Fibroblast of peridontal ligament (primary cell): Measurements from ENCODE around the gene FALEC.
"Not testable (repeated sequence)": the region's sequence is repeated elsewhere in the genome, so short reads cannot be mapped to it uniquely, and the experiment has no call there.

Source experiments
- DNase-seq: peaks from one replicate; pipeline ENCODE4 v3.0.0-alpha.2; 2010; ENCODE audit errors: extremely low read depth

Gene FALEC

GRCh38 chr1:150558761-150559655, 43.5 kb downstream of the FALEC start:
- DNase-seq, result no peak

GRCh38 chr1:150559656-150560010, 44.1 kb downstream of the FALEC start:
- DNase-seq, result no peak

- no peak for DNase-seq
These were observed 44.5 kb downstream of the FALEC start for GRCh38 chr1:150560011-150560438.

GRCh38 chr1:150560576-150561253, 45.2 kb downstream of the FALEC start:
- DNase-seq, result peak; percentile 87

- DNase-seq, result peak; percentile 99
These were observed 45.9 kb downstream of the FALEC start for GRCh38 chr1:150561254-150561973.

GRCh38 chr1:150561974-150562445, 46.5 kb downstream of the FALEC start:
- peak; percentile 93 for DNase-seq

GRCh38 chr1:150562446-150563339, 47.1 kb downstream of the FALEC start:
- DNase-seq, result no peak

- no peak for DNase-seq
These were observed 47.9 kb downstream of the FALEC start for GRCh38 chr1:150563340-150564038.

GRCh38 chr1:150564051-150564991, 48.8 kb downstream of the FALEC start:
- DNase-seq, result peak; percentile 59

- DNase-seq, result not testable (repeated sequence)
These were observed 49.9 kb downstream of the FALEC start for GRCh38 chr1:150565240-150565991.

- DNase-seq, result no peak
These were observed 51.2 kb downstream of the FALEC start for GRCh38 chr1:150566589-150567340.

- peak; percentile 59 for DNase-seq
These were observed 51.8 kb downstream of the FALEC start for GRCh38 chr1:150567341-150567716.

- DNase-seq, result peak; percentile 98
These were observed 52.4 kb downstream of the FALEC start for GRCh38 chr1:150567717-150568593.

GRCh38 chr1:150568594-150568966, 53.0 kb downstream of the FALEC start:
- no peak for DNase-seq

GRCh38 chr1:150572918-150573647, 57.5 kb downstream of the FALEC start:
- DNase-seq, result peak; percentile 45

- DNase-seq, result not testable (repeated sequence)
These were observed 58.1 kb downstream of the FALEC start for GRCh38 chr1:150573648-150574071.
